ENCODE results near the gene MSI1. TPM values are rescaled to one million over a fixed set of nuclear protein-coding genes. Genes with fewer than 3 reads are reported as not detected.

Gene MSI1
- total RNA-seq, 1 experiment from 2014 or later, result 26.0 TPM

GRCh38 chr12:120412421-120412820, 43.5 kb upstream of the MSI1 start:
- Histone ChIP-seq H2AFZ (ENCODE audit: low read depth, low read length, poor library complexity, severe bottlenecking) (no peak overlapping the region), H3K9me2 (ENCODE audit: insufficient read depth) (no peaks in the 10 kb centered on the region), H3K4me3 (replicated peaks in 1 of 2; ENCODE audit: low read depth in 1 of 2, low read length in 2 of 2) (no peak overlapping the region), H3K4me1 (ENCODE audit: control insufficient read depth in 1 of 2, insufficient read depth in 2 of 2, low read length in 2 of 2) (no peaks in the 10 kb centered on the region), H3K4me2 (ENCODE audit: low read length) (no peak overlapping the region), H3K79me2 (ENCODE audit: insufficient read depth, low read length) (no peaks in the 10 kb centered on the region), H3K36me3 (ENCODE audit: control insufficient read depth in 1 of 2, insufficient read depth in 2 of 2, low read length in 2 of 2) (no peaks in the 10 kb centered on the region), H3K9me3 (ENCODE audit: control insufficient read depth in 1 of 2, insufficient read depth in 1 of 2, low read depth in 1 of 2, low read length in 2 of 2) (no peaks in the 10 kb centered on the region), H4K20me1 (ENCODE audit: insufficient read depth) (no peaks in the 10 kb centered on the region), H3K27ac (ENCODE audit: low read depth, low read length) (no peak overlapping the region), H3K9ac (ENCODE audit: low read length) (no peak overlapping the region), H3K27me3 (ENCODE audit: insufficient read depth, low read length) (no peaks in the 10 kb centered on the region)
- no peak for ATAC-seq
- no peak for TF ChIP-seq SIN3A (IDR thresholded peaks at IDR 0.05; ENCODE audit: low read depth)
- TF ChIP-seq EGR1 (IDR thresholded peaks at IDR 0.05; ENCODE audit: low read depth), result no peak
- TF ChIP-seq JUND (IDR thresholded peaks at IDR 0.05), result no peak
- no peak for TF ChIP-seq TCF7L2 (IDR thresholded peaks at IDR 0.05; ENCODE audit: borderline replicate concordance, extremely low read depth, insufficient read depth, insufficient read length)
- TF ChIP-seq REST (IDR thresholded peaks at IDR 0.05; ENCODE audit: low read depth), result no peak
- TF ChIP-seq ZNF274 (IDR thresholded peaks at IDR 0.05; ENCODE audit: low read depth, low read length), result no peak
- ChIA-PET POLR2A (no interaction called here), CTCF (no interaction called here), RAD21 (ENCODE audit: low non-redundant PET in 1 of 2, low total read pairs in 2 of 2, uncharacterized antibody in 2 of 2, unreplicated experiment in 2 of 2) (no interaction called here)
- intact Hi-C loops (cut with micrococcal nuclease), result no loop called here
- no TSS peak for BruUV-seq (replicated peaks)
- no peak for DNase-seq (ENCODE audit: low read depth, low spot score)

GRCh38 chr12:120408771-120409170, 39.8 kb upstream of the MSI1 start:
- H3K4me2 ChIP-seq (ENCODE audit: low read length), result no peak overlapping the region
- H4K20me1 ChIP-seq (ENCODE audit: insufficient read depth), result no peaks in the 10 kb centered on the region
- ChIA-PET RAD21 (ENCODE audit: low non-redundant PET in 1 of 2, low total read pairs in 2 of 2, uncharacterized antibody in 2 of 2, unreplicated experiment in 2 of 2) (no interaction called here), CTCF (no interaction called here), POLR2A (no interaction called here)
- no peaks in the 10 kb centered on the region for H3K36me3 ChIP-seq (ENCODE audit: control insufficient read depth in 1 of 2, insufficient read depth in 2 of 2, low read length in 2 of 2)
- H3K79me2 ChIP-seq (ENCODE audit: insufficient read depth, low read length), result no peaks in the 10 kb centered on the region
- intact Hi-C loops (cut with micrococcal nuclease), result no loop called here
- H2AFZ ChIP-seq (ENCODE audit: low read depth, low read length, poor library complexity, severe bottlenecking), result no peak overlapping the region
- no peaks in the 10 kb centered on the region for H3K9me2 ChIP-seq (ENCODE audit: insufficient read depth)
- no peak for ATAC-seq
- no peak for DNase-seq (ENCODE audit: low read depth, low spot score)
- no TSS peak for BruUV-seq (replicated peaks)
- H3K4me1 ChIP-seq (ENCODE audit: control insufficient read depth in 1 of 2, insufficient read depth in 2 of 2, low read length in 2 of 2), result no peaks in the 10 kb centered on the region
- H3K27me3 ChIP-seq (ENCODE audit: insufficient read depth, low read length), result no peaks in the 10 kb centered on the region
- no peak overlapping the region for H3K9ac ChIP-seq (ENCODE audit: low read length)
- H3K27ac ChIP-seq (ENCODE audit: low read depth, low read length), result no peak overlapping the region
- no peaks in the 10 kb centered on the region for H3K9me3 ChIP-seq (ENCODE audit: control insufficient read depth in 1 of 2, insufficient read depth in 1 of 2, low read depth in 1 of 2, low read length in 2 of 2)
- no peak overlapping the region for H3K4me3 ChIP-seq (replicated peaks in 1 of 2; ENCODE audit: low read depth in 1 of 2, low read length in 2 of 2)
- TF ChIP-seq SIN3A (IDR thresholded peaks at IDR 0.05; ENCODE audit: low read depth) (no peak), REST (IDR thresholded peaks at IDR 0.05; ENCODE audit: low read depth) (no peak), EZH2 (IDR thresholded peaks at IDR 0.05) (no peak), TCF7L2 (IDR thresholded peaks at IDR 0.05; ENCODE audit: borderline replicate concordance, extremely low read depth, insufficient read depth, insufficient read length) (no peak), POLR2A (IDR thresholded peaks at IDR 0.05; ENCODE audit: borderline replicate concordance, extremely low read depth, insufficient read depth, insufficient read length) (no peak), POLR2AphosphoS5 (IDR thresholded peaks at IDR 0.05; ENCODE audit: low read depth, low read length) (no peak), RAD21 (IDR thresholded peaks at IDR 0.05; ENCODE audit: low read depth) (no peak)
- TF ChIP-seq, protein P1, sequence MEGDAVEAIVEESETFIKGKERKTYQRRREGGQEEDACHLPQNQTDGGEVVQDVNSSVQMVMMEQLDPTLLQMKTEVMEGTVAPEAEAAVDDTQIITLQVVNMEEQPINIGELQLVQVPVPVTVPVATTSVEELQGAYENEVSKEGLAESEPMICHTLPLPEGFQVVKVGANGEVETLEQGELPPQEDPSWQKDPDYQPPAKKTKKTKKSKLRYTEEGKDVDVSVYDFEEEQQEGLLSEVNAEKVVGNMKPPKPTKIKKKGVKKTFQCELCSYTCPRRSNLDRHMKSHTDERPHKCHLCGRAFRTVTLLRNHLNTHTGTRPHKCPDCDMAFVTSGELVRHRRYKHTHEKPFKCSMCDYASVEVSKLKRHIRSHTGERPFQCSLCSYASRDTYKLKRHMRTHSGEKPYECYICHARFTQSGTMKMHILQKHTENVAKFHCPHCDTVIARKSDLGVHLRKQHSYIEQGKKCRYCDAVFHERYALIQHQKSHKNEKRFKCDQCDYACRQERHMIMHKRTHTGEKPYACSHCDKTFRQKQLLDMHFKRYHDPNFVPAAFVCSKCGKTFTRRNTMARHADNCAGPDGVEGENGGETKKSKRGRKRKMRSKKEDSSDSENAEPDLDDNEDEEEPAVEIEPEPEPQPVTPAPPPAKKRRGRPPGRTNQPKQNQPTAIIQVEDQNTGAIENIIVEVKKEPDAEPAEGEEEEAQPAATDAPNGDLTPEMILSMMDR (IDR thresholded peaks at IDR 0.05 in 2 of 3, conservative IDR thresholded peaks at IDR 0.05 in 1 of 3; ENCODE audit: borderline replicate concordance in 1 of 3, insufficient read depth in 1 of 3, low read depth in 2 of 3, low read length in 2 of 3), result no peak
